HUES6 (cell line): ENCODE data around the gene FXYD1.

Source experiments
- H3K27ac ChIP-seq: 2 replicates; pipeline ENCODE4 v1.7.0; 2013; ENCODE audit warnings: low read depth, mild to moderate bottlenecking, low read length, inconsistent platforms
- H3K27me3 ChIP-seq: 2 replicates; pipeline ENCODE4 v1.6.1; 2013; ENCODE audit warnings: low read length; ENCODE audit not compliant: control insufficient read depth, insufficient read depth
- H3K36me3 ChIP-seq: 2 replicates; pipeline ENCODE4 v1.6.1; 2013; ENCODE audit warnings: low read length; ENCODE audit not compliant: control insufficient read depth, insufficient read depth
- H3K4me1 ChIP-seq: 2 replicates; pipeline ENCODE4 v1.6.1; 2013; ENCODE audit warnings: low read length; ENCODE audit not compliant: control insufficient read depth, insufficient read depth
- H3K4me3 ChIP-seq: 2 replicates; pipeline ENCODE4 v1.5.1; 2013; ENCODE audit warnings: low read depth, low read length
- H3K9ac ChIP-seq: one replicate; pipeline ENCODE4 v1.6.1; 2013; ENCODE audit warnings: mild to moderate bottlenecking, low read length
- H3K9me3 ChIP-seq: 2 replicates; pipeline ENCODE4 v1.6.1; 2013; ENCODE audit warnings: low read depth, low read length; ENCODE audit not compliant: control insufficient read depth, insufficient read depth

FXYD1 gene

GRCh38 chr19:35136231-35136630 is 2.4 kb upstream of the FXYD1 start:
- H3K9ac ChIP-seq, result no peak overlapping the region
- no peak overlapping the region for H3K4me3 ChIP-seq
- no peaks in the 10 kb centered on the region for H3K36me3 ChIP-seq
- peaks cover 25% of the 10 kb centered on the region for H3K4me1 ChIP-seq
- no peaks in the 10 kb centered on the region for H3K9me3 ChIP-seq
- no peak overlapping the region for H3K27ac ChIP-seq
- no peaks in the 10 kb centered on the region; the same call in 1 of the 2 replicates for H3K27me3 ChIP-seq

- Histone ChIP-seq H3K9ac (no peak overlapping the region), H3K4me1 (peaks cover 31% of the 10 kb centered on the region)
Measured at GRCh38 chr19:35136977-35137702, 1.5 kb upstream of the FXYD1 start.

GRCh38 chr19:35140207-35140961 is 1.8 kb downstream of the FXYD1 start:
- Histone ChIP-seq H3K36me3 (no peaks in the 10 kb centered on the region), H3K27ac (no peak overlapping the region), H3K9ac (no peak overlapping the region), H3K9me3 (no peaks in the 10 kb centered on the region), H3K27me3 (peaks cover 26% of the 10 kb centered on the region), H3K4me3 (peak overlapping the region; percentile 39), H3K4me1 (peaks cover 39% of the 10 kb centered on the region)

More at GRCh38 chr19:35136977-35137702, 1.5 kb upstream of the FXYD1 start:
- H3K27ac ChIP-seq, result no peak overlapping the region
- no peaks in the 10 kb centered on the region for H3K9me3 ChIP-seq
- no peak overlapping the region for H3K4me3 ChIP-seq
- no peaks in the 10 kb centered on the region for H3K36me3 ChIP-seq
- peaks cover 7% of the 10 kb centered on the region for H3K27me3 ChIP-seq

- peak overlapping the region; percentile 78 for H3K4me3 ChIP-seq
- H3K9ac ChIP-seq, result peak overlapping the region; percentile 29
Measured at GRCh38 chr19:35140962-35141836, 2.6 kb downstream of the FXYD1 start.

GRCh38 chr19:35141837-35142605 is 3.4 kb downstream of the FXYD1 start:
- Histone ChIP-seq H3K9me3 (no peaks in the 10 kb centered on the region), H3K36me3 (no peaks in the 10 kb centered on the region), H3K27me3 (peaks cover 26% of the 10 kb centered on the region), H3K4me1 (peaks cover 36% of the 10 kb centered on the region), H3K27ac (no peak overlapping the region; the same call in 1 of the 2 replicates), H3K9ac (peak overlapping the region; percentile 29), H3K4me3 (peak overlapping the region; percentile 78)

More at GRCh38 chr19:35140962-35141836, 2.6 kb downstream of the FXYD1 start:
- Histone ChIP-seq H3K4me1 (peaks cover 36% of the 10 kb centered on the region), H3K27ac (no peak overlapping the region; the same call in 1 of the 2 replicates), H3K36me3 (no peaks in the 10 kb centered on the region), H3K27me3 (peaks cover 26% of the 10 kb centered on the region), H3K9me3 (no peaks in the 10 kb centered on the region)

GRCh38 chr19:35142606-35143230 is 4.1 kb downstream of the FXYD1 start:
- Histone ChIP-seq H3K9ac (peak overlapping the region; percentile 29), H3K27ac (no peak overlapping the region)

GRCh38 chr19:35143231-35143715 is 4.6 kb downstream of the FXYD1 start, which contains the start of gene FXYD7:
Gene FXYD7, plus strand, starts transcription at chr19:35143255. Its CDS starts 79 bp downstream, at chr19:35143334.
- peak within 1 kb of the TSS; percentile 78 for H3K4me3 ChIP-seq
- H3K27me3 ChIP-seq, result peaks cover 26% of the 10 kb centered on the region
- no peaks in the 10 kb centered on the region for H3K36me3 ChIP-seq
- H3K4me1 ChIP-seq, result peaks cover 36% of the 10 kb centered on the region
- peak within 1 kb of the TSS; percentile 29 for H3K9ac ChIP-seq
- H3K9me3 ChIP-seq, result no peaks in the 10 kb centered on the region
- H3K27ac ChIP-seq, result no peak within 1 kb of the TSS

More at GRCh38 chr19:35142606-35143230, 4.1 kb downstream of the FXYD1 start:
- Histone ChIP-seq H3K36me3 (no peaks in the 10 kb centered on the region), H3K27me3 (peaks cover 26% of the 10 kb centered on the region), H3K4me1 (peaks cover 36% of the 10 kb centered on the region), H3K4me3 (peak overlapping the region; percentile 78), H3K9me3 (no peaks in the 10 kb centered on the region)

- Histone ChIP-seq H3K4me1 (peaks cover 32% of the 10 kb centered on the region), H3K27ac (no peak overlapping the region), H3K9me3 (no peaks in the 10 kb centered on the region), H3K27me3 (peaks cover 26% of the 10 kb centered on the region), H3K36me3 (no peaks in the 10 kb centered on the region), H3K4me3 (peak overlapping the region; percentile 65), H3K9ac (no peak overlapping the region)
Measured at GRCh38 chr19:35143818-35144217, 5.2 kb downstream of the FXYD1 start.

GRCh38 chr19:35144259-35144599 is 5.6 kb downstream of the FXYD1 start:
- Histone ChIP-seq H3K4me1 (peaks cover 28% of the 10 kb centered on the region), H3K36me3 (no peaks in the 10 kb centered on the region), H3K27ac (no peak overlapping the region), H3K9ac (no peak overlapping the region), H3K27me3 (peaks cover 26% of the 10 kb centered on the region), H3K4me3 (peak overlapping the region; percentile 65), H3K9me3 (no peaks in the 10 kb centered on the region)
